Mucosa of rectum (tissue), 2 donors: ENCODE results near the gene KRT83.
A peak's percentile ranks its signal among the peaks of the same experiment; 100 is the strongest.

Source experiments
- H3K27ac ChIP-seq, 2 donors: one replicate each; pipeline ENCODE4 v1.7.0; 2013; ENCODE audit warnings: inconsistent platforms in 2 of 2, low read depth in 2 of 2, low read length in 2 of 2
- H3K27me3 ChIP-seq, 2 donors: one replicate each; pipeline ENCODE4 v1.7.0; 2013; ENCODE audit warnings: low read length in 2 of 2; ENCODE audit not compliant: control insufficient read depth in 2 of 2, insufficient read depth in 2 of 2
- H3K36me3 ChIP-seq, 2 donors: one replicate each; pipeline ENCODE4 v1.7.0; 2013; ENCODE audit warnings: low read length in 2 of 2; ENCODE audit not compliant: control insufficient read depth in 2 of 2, insufficient read depth in 2 of 2
- H3K4me1 ChIP-seq, 2 donors: one replicate each; pipeline ENCODE4 v1.7.0; 2013; ENCODE audit warnings: low read length in 2 of 2, mild to moderate bottlenecking in 1 of 2; ENCODE audit not compliant: control insufficient read depth in 2 of 2, insufficient read depth in 2 of 2
- H3K4me3 ChIP-seq, 2 donors: one replicate each; pipeline ENCODE4 v1.7.0; 2013; ENCODE audit warnings: low read length in 2 of 2
- H3K9ac ChIP-seq, 2 donors: one replicate each; pipeline ENCODE4 v1.7.0; 2013; ENCODE audit warnings: low read length in 2 of 2, low read depth in 1 of 2, mild to moderate bottlenecking in 1 of 2
- H3K9me3 ChIP-seq, 2 donors: one replicate each; pipeline ENCODE4 v1.7.0; 2013; ENCODE audit warnings: low read length in 2 of 2; ENCODE audit not compliant: control insufficient read depth in 2 of 2
- donor health status: healthy.
- donor health status: Normal muscosa, but diverticular disease.

Gene KRT83

DNA sequence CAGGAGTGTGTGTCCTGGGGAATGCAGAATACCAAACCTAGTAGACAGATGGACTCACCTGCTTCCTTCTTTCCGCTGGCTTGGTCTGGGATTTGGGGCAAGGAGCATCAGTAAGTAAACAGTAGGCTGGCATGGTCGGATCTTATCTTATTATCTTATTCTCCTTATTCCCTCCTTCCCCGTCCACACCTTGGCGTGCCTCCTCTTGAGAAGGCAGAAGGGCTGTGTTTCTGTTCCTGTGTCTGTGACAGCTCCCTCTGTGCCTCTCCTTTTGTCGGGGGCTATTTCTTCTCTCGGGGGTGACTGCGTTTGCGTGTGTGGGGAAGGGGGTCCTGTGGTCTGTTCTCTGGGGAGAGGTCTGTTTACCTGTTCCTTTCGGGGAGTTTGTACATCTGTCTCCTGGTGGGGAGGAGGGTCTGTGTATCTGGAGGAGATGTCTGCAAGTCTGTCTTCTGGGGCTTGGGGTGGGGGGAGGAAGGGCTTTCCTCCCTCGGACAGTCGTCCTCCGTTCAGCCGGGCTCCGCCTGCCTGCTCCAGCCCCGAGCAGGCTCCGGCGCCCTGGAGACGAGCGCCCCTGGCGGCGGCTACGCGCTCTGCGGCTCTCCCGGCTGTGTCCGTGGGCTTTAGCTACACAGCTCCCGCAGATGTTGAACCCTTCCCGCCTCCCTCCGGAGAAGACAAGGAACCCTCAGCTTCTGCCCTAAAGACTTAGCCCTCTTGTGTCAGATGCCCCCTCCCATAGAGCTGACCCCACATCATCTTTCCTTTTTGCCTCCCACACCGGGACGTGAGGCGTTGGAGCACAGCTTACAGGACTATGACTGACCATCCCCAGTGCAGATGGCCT, 42.4 kb downstream of the KRT83 start:
- peaks cover 2 to 8% of the 10 kb centered on the region in 2 donors for H3K4me1 ChIP-seq
- peak overlapping the region in 1 of 2 donors; percentile 42 for H3K9ac ChIP-seq
- no peak overlapping the region for H3K4me3 ChIP-seq
- H3K9me3 ChIP-seq: no peaks in the 10 kb centered on the region
- peaks cover 8 to 17% of the 10 kb centered on the region in 2 donors for H3K27me3 ChIP-seq
- no peaks in the 10 kb centered on the region for H3K36me3 ChIP-seq
- no peak overlapping the region for H3K27ac ChIP-seq

- H3K27ac ChIP-seq: no peak overlapping the region
- no peaks in the 10 kb centered on the region for H3K36me3 ChIP-seq
- H3K9ac ChIP-seq: no peak overlapping the region
Observed at GRCh38 chr12:52277486-52278245, 43.5 kb downstream of the KRT83 start.

GRCh38 chr12:52275686-52276085, 45.5 kb downstream of the KRT83 start:
- Histone ChIP-seq H3K4me1 (peaks cover 2 to 5% of the 10 kb centered on the region in 2 donors), H3K9ac (no peak overlapping the region), H3K27me3 (peaks cover 8 to 15% of the 10 kb centered on the region in 2 donors), H3K9me3 (no peaks in the 10 kb centered on the region), H3K27ac (no peak overlapping the region), H3K4me3 (no peak overlapping the region), H3K36me3 (no peaks in the 10 kb centered on the region)

More at GRCh38 chr12:52277486-52278245, 43.5 kb downstream of the KRT83 start:
- Histone ChIP-seq H3K9me3 (no peaks in the 10 kb centered on the region), H3K27me3 (peaks cover 8 to 16% of the 10 kb centered on the region in 2 donors), H3K4me1 (peaks cover 2 to 8% of the 10 kb centered on the region in 2 donors), H3K4me3 (no peak overlapping the region)

DNA sequence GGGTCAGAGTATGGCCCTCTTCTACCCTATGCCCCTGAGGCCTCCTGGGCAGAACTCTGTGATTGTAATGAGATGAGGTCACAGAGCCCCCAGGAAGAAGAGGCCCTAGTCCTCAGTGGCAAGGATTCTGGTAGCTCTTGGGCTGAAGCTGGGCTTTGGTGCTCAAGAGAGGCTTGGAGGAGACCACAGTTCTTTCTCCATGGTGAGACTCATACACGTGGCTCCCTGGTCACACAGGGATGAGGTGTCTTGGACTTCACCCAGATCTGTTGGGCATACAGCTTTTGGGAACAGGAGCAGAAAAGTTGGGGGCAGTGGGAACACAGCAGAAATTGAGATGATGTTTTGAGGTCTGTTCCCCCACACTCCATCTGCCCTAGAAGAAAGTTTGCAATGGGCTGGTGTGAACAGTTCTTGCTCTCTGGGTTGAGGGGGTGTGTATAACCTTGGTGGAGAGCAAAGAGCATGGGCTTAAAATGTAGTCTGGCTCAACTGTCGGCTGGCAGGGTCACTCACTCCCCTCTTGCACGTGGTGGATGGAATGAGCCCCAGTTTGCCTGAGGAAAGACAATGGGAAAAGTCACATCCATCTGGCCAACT, 46.6 kb downstream of the KRT83 start, which contains the start of gene KRT86:
TSS of gene KRT86 (plus strand) at position 125 of the 600 bp plus-strand sequence. CDS start 27,272 bp downstream, outside the sequence.
- Histone ChIP-seq H3K4me3 (no peak within 1 kb of the TSS), H3K9me3 (no peaks in the 10 kb centered on the region), H3K9ac (no peak within 1 kb of the TSS), H3K27me3 (peaks cover 8 to 15% of the 10 kb centered on the region in 2 donors), H3K4me1 (peaks cover 2 to 5% of the 10 kb centered on the region in 2 donors), H3K36me3 (no peaks in the 10 kb centered on the region), H3K27ac (no peak within 1 kb of the TSS)

- Histone ChIP-seq H3K27ac (no peak overlapping the region), H3K4me1 (no peaks in the 10 kb centered on the region), H3K36me3 (no peaks in the 10 kb centered on the region), H3K9ac (no peak overlapping the region), H3K9me3 (no peaks in the 10 kb centered on the region), H3K27me3 (peaks cover 0 to 11% of the 10 kb centered on the region in 2 donors), H3K4me3 (no peak overlapping the region)
Observed at GRCh38 chr12:52271158-52271557, 50.0 kb downstream of the KRT83 start.

DNA sequence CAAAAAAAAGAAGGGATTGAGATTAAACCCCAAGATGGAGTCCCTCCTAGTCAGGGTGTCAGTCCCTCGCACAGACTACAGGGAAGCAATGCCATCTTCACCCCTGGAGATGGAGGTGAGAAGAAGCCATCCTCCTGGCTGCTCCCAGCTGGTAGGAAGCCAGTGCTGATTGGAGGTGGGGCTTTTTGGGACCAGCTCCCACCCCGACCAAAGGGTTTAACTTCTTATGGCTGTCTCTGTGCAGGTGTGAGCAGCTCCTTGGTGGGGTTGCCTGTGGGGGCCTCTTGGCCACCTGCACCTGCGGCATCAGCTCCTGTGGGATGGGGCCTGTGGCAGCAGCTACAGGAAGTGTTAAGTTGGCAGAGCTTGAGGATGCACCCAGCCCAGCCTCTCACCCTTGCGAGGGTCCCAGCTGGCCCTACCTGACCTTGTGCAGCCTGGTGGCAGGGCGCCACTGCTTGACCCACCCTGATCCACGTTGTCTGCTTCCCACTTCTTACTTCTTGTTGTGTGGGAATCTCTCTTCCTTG, 50.6 kb downstream of the KRT83 start:
- Histone ChIP-seq H3K9ac (no peak overlapping the region), H3K9me3 (no peaks in the 10 kb centered on the region), H3K27ac (no peak overlapping the region)

GRCh38 chr12:52268212-52268611, 53.0 kb downstream of the KRT83 start:
- Histone ChIP-seq H3K4me3 (no peak overlapping the region), H3K9me3 (no peaks in the 10 kb centered on the region), H3K27ac (no peak overlapping the region), H3K27me3 (no peaks in the 10 kb centered on the region), H3K9ac (no peak overlapping the region), H3K4me1 (no peaks in the 10 kb centered on the region), H3K36me3 (no peaks in the 10 kb centered on the region)

More for the DNA sequence above, 50.6 kb downstream of the KRT83 start:
- no peaks in the 10 kb centered on the region for H3K4me1 ChIP-seq
- H3K4me3 ChIP-seq: no peak overlapping the region
- H3K36me3 ChIP-seq: no peaks in the 10 kb centered on the region
- peaks cover 0 to 7% of the 10 kb centered on the region in 2 donors for H3K27me3 ChIP-seq

- no peak overlapping the region for H3K9ac ChIP-seq
- H3K4me1 ChIP-seq: no peaks in the 10 kb centered on the region
- no peak overlapping the region for H3K27ac ChIP-seq
- no peaks in the 10 kb centered on the region for H3K27me3 ChIP-seq
- H3K4me3 ChIP-seq: no peak overlapping the region
- no peaks in the 10 kb centered on the region for H3K9me3 ChIP-seq
- H3K36me3 ChIP-seq: no peaks in the 10 kb centered on the region
Observed at GRCh38 chr12:52267699-52268098, 53.5 kb downstream of the KRT83 start.

GRCh38 chr12:52267266-52267665, 53.9 kb downstream of the KRT83 start:
- no peaks in the 10 kb centered on the region for H3K27me3 ChIP-seq
- H3K36me3 ChIP-seq: no peaks in the 10 kb centered on the region
- no peak overlapping the region for H3K4me3 ChIP-seq
- H3K9ac ChIP-seq: no peak overlapping the region
- H3K4me1 ChIP-seq: no peaks in the 10 kb centered on the region
- no peak overlapping the region for H3K27ac ChIP-seq
- no peaks in the 10 kb centered on the region for H3K9me3 ChIP-seq
